HepG2 (cell line): ENCODE measurements around the gene TFAP2E. TPM values are rescaled to one million over a fixed set of nuclear protein-coding genes. Genes with fewer than 3 reads are reported as not detected.

Source experiments
- AGO1 ChIP-seq: fragments of 200-400 bp; formaldehyde crosslinking; IDR thresholded peaks from 2 replicates; pipeline ENCODE4 v1.6.1; 2017; ENCODE audit warnings: mild to moderate bottlenecking, low read depth, low read length, moderate library complexity; ENCODE audit not compliant: poor library complexity, severe bottlenecking
- CEBPG ChIP-seq: IDR thresholded peaks from 2 replicates; pipeline ENCODE4 v1.6.1; 2016
- ELF1 ChIP-seq: sonication (generic); formaldehyde crosslinking; IDR thresholded peaks from 2 replicates; pipeline ENCODE4 v1.4.0; 2020; ENCODE audit warnings: missing genetic modification reagents
- FOXA3 ChIP-seq: IDR thresholded peaks from 2 replicates; pipeline ENCODE4 v1.6.1; 2016; ENCODE audit warnings: missing genetic modification reagents, missing compliant biosample characterization
- HNRNPH1 ChIP-seq: fragments of 200-400 bp; formaldehyde crosslinking; optimal IDR thresholded peaks from 2 replicates; pipeline ENCODE3; 2017; ENCODE audit warnings: mild to moderate bottlenecking, low read depth, low read length
- HOXA3 ChIP-seq: sonication (generic); formaldehyde crosslinking; IDR thresholded peaks from 2 replicates; pipeline ENCODE4 v1.5.0; 2020; ENCODE audit warnings: missing genetic modification reagents
- KLF12 ChIP-seq: sonication (generic); formaldehyde crosslinking; IDR thresholded peaks from 2 replicates; pipeline ENCODE4 v1.4.0; 2020; ENCODE audit warnings: missing genetic modification reagents, borderline replicate concordance
- NFE2 ChIP-seq: sonication (generic); formaldehyde crosslinking; IDR thresholded peaks from 2 replicates; pipeline ENCODE4 v1.4.0; 2020; ENCODE audit warnings: missing genetic modification reagents
- NFE2L1 ChIP-seq: sonication (generic); formaldehyde crosslinking; IDR thresholded peaks from 2 replicates; pipeline ENCODE4 v1.4.0; 2020; ENCODE audit warnings: missing genetic modification reagents, mild to moderate bottlenecking, borderline replicate concordance
- NPAS2 ChIP-seq: sonication (generic); formaldehyde crosslinking; IDR thresholded peaks from 2 replicates; pipeline ENCODE4 v1.8.0; 2022; ENCODE audit warnings: mild to moderate bottlenecking, missing genetic modification reagents, borderline replicate concordance
- PHF20 ChIP-seq: sonication (generic); formaldehyde crosslinking; IDR thresholded peaks from 2 replicates; pipeline ENCODE4 v1.5.0; 2020; ENCODE audit warnings: mild to moderate bottlenecking, missing genetic modification reagents
- RBM22 ChIP-seq: fragments of 200-400 bp; formaldehyde crosslinking; optimal IDR thresholded peaks from 2 replicates; pipeline ENCODE3; 2017; ENCODE audit warnings: mild to moderate bottlenecking, low read length, moderate library complexity
- TOPORS ChIP-seq: sonication (generic); formaldehyde crosslinking; IDR thresholded peaks from 2 replicates; pipeline ENCODE4 v1.8.0; 2023; ENCODE audit warnings: mild to moderate bottlenecking, missing genetic modification reagents
- ZNF12 ChIP-seq: sonication (generic); formaldehyde crosslinking; IDR thresholded peaks from 2 replicates; pipeline ENCODE4 v1.5.0; 2020; ENCODE audit warnings: missing genetic modification reagents
- ZNF225 ChIP-seq: sonication (generic); formaldehyde crosslinking; IDR thresholded peaks from 2 replicates; pipeline ENCODE4 v1.4.0; 2020; ENCODE audit warnings: mild to moderate bottlenecking, missing genetic modification reagents
- ZNF335 ChIP-seq: sonication (generic); formaldehyde crosslinking; IDR thresholded peaks from 2 replicates; pipeline ENCODE4 v1.4.0; 2020; ENCODE audit warnings: missing genetic modification reagents
- ZNF350 ChIP-seq: sonication (generic); formaldehyde crosslinking; IDR thresholded peaks from 2 replicates; pipeline ENCODE4 v1.4.0; 2020; ENCODE audit warnings: mild to moderate bottlenecking, low read depth, missing genetic modification reagents, borderline replicate concordance
- ZNF749 ChIP-seq: sonication (generic); formaldehyde crosslinking; IDR thresholded peaks from 2 replicates; pipeline ENCODE4 v1.8.0; 2022; ENCODE audit warnings: mild to moderate bottlenecking, missing genetic modification reagents, moderate library complexity, borderline replicate concordance
- ZNF766 ChIP-seq: sonication (generic); formaldehyde crosslinking; IDR thresholded peaks from 2 replicates; pipeline ENCODE4 v1.5.0; 2020; ENCODE audit warnings: missing genetic modification reagents, borderline replicate concordance
- ZNF781 ChIP-seq: sonication (generic); formaldehyde crosslinking; IDR thresholded peaks from 2 replicates; pipeline ENCODE4 v1.5.1; 2020; ENCODE audit warnings: borderline replicate concordance, mild to moderate bottlenecking, missing genetic modification reagents; ENCODE audit errors: not compliant biosample characterization
- ZSCAN20 ChIP-seq: sonication (generic); formaldehyde crosslinking; IDR thresholded peaks from 2 replicates; pipeline ENCODE4 v1.4.0; 2020; ENCODE audit warnings: missing genetic modification reagents, mild to moderate bottlenecking, borderline replicate concordance
- ZSCAN31 ChIP-seq: sonication (generic); formaldehyde crosslinking; IDR thresholded peaks from 2 replicates; pipeline ENCODE4 v1.5.0; 2020; ENCODE audit warnings: low read depth, mild to moderate bottlenecking, missing genetic modification reagents
- polyA plus RNA-seq, 8 experiments: library from polyadenylated mRNA; depleted of rRNA in 3 of 8; stranded (reverse) in 7 of 8; unstranded in 1 of 8; fragments of >200 nt; fragmentation: Illumina TruSeq in 4 of 8; extraction: Trizol in 4 of 8; gene quantifications; 2 replicates each; pipeline versions ENCODE4 v1.2.1 to v1.2.3, GENCODE V29; 2011 to 2016; ENCODE audit warnings: low read depth in 4 of 8, missing spikeins in 1 of 8, mixed read lengths in 1 of 8; ENCODE audit not compliant: insufficient read depth in 1 of 8
- total RNA-seq, 5 experiments: library from RNA; depleted of rRNA; stranded (reverse); fragments of >200 nt; fragmentation: Illumina TruSeq; extraction: Trizol; gene quantifications; 2 replicates each; pipeline ENCODE4 v1.2.3, GENCODE V29; 2016; ENCODE audit warnings: low read depth in 1 of 5
- TF ChIP-seq, protein P1 (sequence below): sonication (generic); formaldehyde crosslinking; IDR thresholded peaks from 2 replicates; pipeline ENCODE4 v1.5.0; 2020; ENCODE audit warnings: mild to moderate bottlenecking, low read depth, missing genetic modification reagents, borderline replicate concordance
- TF ChIP-seq, protein P2 (sequence below): IDR thresholded peaks from 2 replicates; pipeline ENCODE4 v1.6.1; 2012; ENCODE audit warnings: low read length, improper control_type of control experiment
- TF ChIP-seq, protein P3 (sequence below): IDR thresholded peaks from 2 replicates; pipeline ENCODE4 v1.6.1; 2016; ENCODE audit warnings: mild to moderate bottlenecking, missing biosample characterization, missing genetic modification reagents
- TF ChIP-seq, protein P4 (sequence below): sonication (generic); formaldehyde crosslinking; IDR thresholded peaks from 2 replicates; pipeline ENCODE4 v1.4.0; 2020; ENCODE audit warnings: mild to moderate bottlenecking, missing genetic modification reagents

The TFAP2E gene
- total and polyA plus RNA-seq, 2 of the 13 experiments (the other 11 are each of a cell fraction or from before 2014, with no cell fraction given), result 0.31 to 0.41 TPM

DNA sequence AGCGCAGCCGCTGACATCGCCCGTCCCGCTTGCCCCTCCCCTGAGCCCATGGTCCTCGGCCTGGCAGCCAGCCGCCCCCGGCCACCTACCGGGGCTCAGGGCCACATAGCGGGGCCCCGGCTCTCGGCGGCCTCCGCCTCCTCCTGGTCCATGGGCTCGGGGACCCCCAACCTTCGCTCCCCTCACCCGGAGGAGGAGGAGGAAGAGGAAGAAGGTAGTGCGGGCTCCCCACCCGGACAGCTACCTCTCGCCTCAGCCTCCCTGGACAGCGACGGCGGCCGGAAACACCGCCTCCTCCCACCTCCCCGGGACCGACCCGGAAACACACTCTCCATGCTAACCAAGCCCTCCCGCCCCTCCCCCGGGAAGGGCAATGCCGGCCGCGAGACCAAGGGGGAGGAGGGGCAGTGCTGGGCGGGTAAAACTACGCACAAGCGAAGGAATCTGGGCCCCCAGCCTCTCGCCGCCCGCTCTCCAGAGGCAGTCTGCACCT, 15.9 kb upstream of the TFAP2E start, which contains the start of gene KIAA0319L (continued):
- TF ChIP-seq, protein P1, sequence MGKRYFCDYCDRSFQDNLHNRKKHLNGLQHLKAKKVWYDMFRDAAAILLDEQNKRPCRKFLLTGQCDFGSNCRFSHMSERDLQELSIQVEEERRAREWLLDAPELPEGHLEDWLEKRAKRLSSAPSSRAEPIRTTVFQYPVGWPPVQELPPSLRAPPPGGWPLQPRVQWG (CRISPR knock-in tag), result no peak
- no peak for TF ChIP-seq ZNF766 (CRISPR knock-in tag)
- TF ChIP-seq ZNF225 (CRISPR knock-in tag), result no peak
- TF ChIP-seq, protein P2, sequence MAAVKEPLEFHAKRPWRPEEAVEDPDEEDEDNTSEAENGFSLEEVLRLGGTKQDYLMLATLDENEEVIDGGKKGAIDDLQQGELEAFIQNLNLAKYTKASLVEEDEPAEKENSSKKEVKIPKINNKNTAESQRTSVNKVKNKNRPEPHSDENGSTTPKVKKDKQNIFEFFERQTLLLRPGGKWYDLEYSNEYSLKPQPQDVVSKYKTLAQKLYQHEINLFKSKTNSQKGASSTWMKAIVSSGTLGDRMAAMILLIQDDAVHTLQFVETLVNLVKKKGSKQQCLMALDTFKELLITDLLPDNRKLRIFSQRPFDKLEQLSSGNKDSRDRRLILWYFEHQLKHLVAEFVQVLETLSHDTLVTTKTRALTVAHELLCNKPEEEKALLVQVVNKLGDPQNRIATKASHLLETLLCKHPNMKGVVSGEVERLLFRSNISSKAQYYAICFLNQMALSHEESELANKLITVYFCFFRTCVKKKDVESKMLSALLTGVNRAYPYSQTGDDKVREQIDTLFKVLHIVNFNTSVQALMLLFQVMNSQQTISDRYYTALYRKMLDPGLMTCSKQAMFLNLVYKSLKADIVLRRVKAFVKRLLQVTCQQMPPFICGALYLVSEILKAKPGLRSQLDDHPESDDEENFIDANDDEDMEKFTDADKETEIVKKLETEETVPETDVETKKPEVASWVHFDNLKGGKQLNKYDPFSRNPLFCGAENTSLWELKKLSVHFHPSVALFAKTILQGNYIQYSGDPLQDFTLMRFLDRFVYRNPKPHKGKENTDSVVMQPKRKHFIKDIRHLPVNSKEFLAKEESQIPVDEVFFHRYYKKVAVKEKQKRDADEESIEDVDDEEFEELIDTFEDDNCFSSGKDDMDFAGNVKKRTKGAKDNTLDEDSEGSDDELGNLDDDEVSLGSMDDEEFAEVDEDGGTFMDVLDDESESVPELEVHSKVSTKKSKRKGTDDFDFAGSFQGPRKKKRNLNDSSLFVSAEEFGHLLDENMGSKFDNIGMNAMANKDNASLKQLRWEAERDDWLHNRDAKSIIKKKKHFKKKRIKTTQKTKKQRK, result no peak
- peak; percentile 35; the same call in 1 of the 2 replicates for TF ChIP-seq ZSCAN31 (CRISPR knock-in tag)
- TF ChIP-seq ZNF12 (CRISPR knock-in tag), result no peak
- TF ChIP-seq KLF12 (CRISPR knock-in tag), result 0 out of 2 replicates have a peak, but pooled peaks have one; percentile 1
- peak; percentile 31; the same call in 1 of the 2 replicates for TF ChIP-seq ZNF335 (CRISPR knock-in tag)
- no peak; the same call in 1 of the 2 replicates for TF ChIP-seq ELF1 (CRISPR knock-in tag)
- no peak for TF ChIP-seq NFE2L1 (CRISPR knock-in tag)
- TF ChIP-seq, protein P3, sequence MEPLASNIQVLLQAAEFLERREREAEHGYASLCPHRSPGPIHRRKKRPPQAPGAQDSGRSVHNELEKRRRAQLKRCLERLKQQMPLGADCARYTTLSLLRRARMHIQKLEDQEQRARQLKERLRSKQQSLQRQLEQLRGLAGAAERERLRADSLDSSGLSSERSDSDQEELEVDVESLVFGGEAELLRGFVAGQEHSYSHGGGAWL, result peak; percentile 59
- no peak for TF ChIP-seq AGO1
- peak; percentile 85; the same call in 1 of the 2 replicates for TF ChIP-seq ZNF350 (CRISPR knock-in tag)
- TF ChIP-seq ZNF781 (CRISPR knock-in tag), result no peak
- peak; percentile 83 for TF ChIP-seq PHF20
- TF ChIP-seq HOXA3, result no peak
- TF ChIP-seq TOPORS, result no peak; the same call in 1 of the 2 replicates
- TF ChIP-seq HNRNPH1, result no peak
- no peak for TF ChIP-seq ZSCAN20
- TF ChIP-seq FOXA3, result no peak
- TF ChIP-seq NFE2 (CRISPR knock-in tag), result no peak
- TF ChIP-seq NPAS2 (CRISPR knock-in tag), result no peak
- TF ChIP-seq CEBPG (CRISPR knock-in tag), result no peak
- no peak for TF ChIP-seq ZNF749 (CRISPR knock-in tag)
- TF ChIP-seq, protein P4, sequence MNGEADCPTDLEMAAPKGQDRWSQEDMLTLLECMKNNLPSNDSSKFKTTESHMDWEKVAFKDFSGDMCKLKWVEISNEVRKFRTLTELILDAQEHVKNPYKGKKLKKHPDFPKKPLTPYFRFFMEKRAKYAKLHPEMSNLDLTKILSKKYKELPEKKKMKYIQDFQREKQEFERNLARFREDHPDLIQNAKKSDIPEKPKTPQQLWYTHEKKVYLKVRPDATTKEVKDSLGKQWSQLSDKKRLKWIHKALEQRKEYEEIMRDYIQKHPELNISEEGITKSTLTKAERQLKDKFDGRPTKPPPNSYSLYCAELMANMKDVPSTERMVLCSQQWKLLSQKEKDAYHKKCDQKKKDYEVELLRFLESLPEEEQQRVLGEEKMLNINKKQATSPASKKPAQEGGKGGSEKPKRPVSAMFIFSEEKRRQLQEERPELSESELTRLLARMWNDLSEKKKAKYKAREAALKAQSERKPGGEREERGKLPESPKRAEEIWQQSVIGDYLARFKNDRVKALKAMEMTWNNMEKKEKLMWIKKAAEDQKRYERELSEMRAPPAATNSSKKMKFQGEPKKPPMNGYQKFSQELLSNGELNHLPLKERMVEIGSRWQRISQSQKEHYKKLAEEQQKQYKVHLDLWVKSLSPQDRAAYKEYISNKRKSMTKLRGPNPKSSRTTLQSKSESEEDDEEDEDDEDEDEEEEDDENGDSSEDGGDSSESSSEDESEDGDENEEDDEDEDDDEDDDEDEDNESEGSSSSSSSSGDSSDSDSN (CRISPR knock-in tag), result peak; percentile 75
- no peak for TF ChIP-seq RBM22
